Measurements from ENCODE around the gene SCNN1A. TPM values are rescaled to one million over a fixed set of nuclear protein-coding genes. Genes with fewer than 3 reads are reported as not detected.

The SCNN1A gene
- total and polyA plus RNA-seq, 2 of the 13 experiments (the other 11 are each of a cell fraction or from before 2014, with no cell fraction given) = 1.5 to 14.6 TPM

- no peak for TF ChIP-seq MYNN (CRISPR knock-in tag; IDR thresholded peaks at IDR 0.05; ENCODE audit: low read depth)
- no peak for TF ChIP-seq ZNF724P (CRISPR knock-in tag; IDR thresholded peaks at IDR 0.05; ENCODE audit: borderline replicate concordance)
- peak; percentile 19; the same call in 1 of the 2 replicates for TF ChIP-seq RXRB (CRISPR knock-in tag; IDR thresholded peaks at IDR 0.05; ENCODE audit: borderline replicate concordance)
- TF ChIP-seq ZNF3 (CRISPR knock-in tag; IDR thresholded peaks at IDR 0.05) = no peak
- TF ChIP-seq STAT5B (CRISPR knock-in tag; IDR thresholded peaks at IDR 0.05) = no peak
- no peak for TF ChIP-seq ZFX (CRISPR knock-in tag; IDR thresholded peaks at IDR 0.05; ENCODE audit: low read depth)
- TF ChIP-seq JARID2 (CRISPR knock-in tag; IDR thresholded peaks at IDR 0.05; ENCODE audit: insufficient replicate concordance) = no peak
- no peak for TF ChIP-seq LBX2 (CRISPR knock-in tag; IDR thresholded peaks at IDR 0.05; ENCODE audit: borderline replicate concordance)
- TF ChIP-seq ZNF318 (CRISPR knock-in tag; IDR thresholded peaks at IDR 0.05) = no peak
- no peak for TF ChIP-seq ZNF83 (CRISPR knock-in tag; IDR thresholded peaks at IDR 0.05; ENCODE audit: borderline replicate concordance)
- TF ChIP-seq ZKSCAN5 (CRISPR knock-in tag; IDR thresholded peaks at IDR 0.05) = no peak
- no peak for TF ChIP-seq ZNF597 (CRISPR knock-in tag; IDR thresholded peaks at IDR 0.05)
- no peak for TF ChIP-seq FOXA3 (CRISPR knock-in tag; IDR thresholded peaks at IDR 0.05)
- TF ChIP-seq YY1 (IDR thresholded peaks at IDR 0.05; ENCODE audit: insufficient read depth, insufficient replicate concordance, low read depth, low read length) = no peak
- no peak for TF ChIP-seq ZNF609 (CRISPR knock-in tag; IDR thresholded peaks at IDR 0.05; ENCODE audit: borderline replicate concordance)
Measured at GRCh38 chr12:6340032-6340638, 35.2 kb downstream of the SCNN1A start (continued).

Measured in HepG2 (cell line).